NCI-H510A treated with DMSO at 0.1 percent for 48 hours (cell line): Measurements from ENCODE around the gene FSTL4.
A peak's percentile ranks its signal among the peaks of the same experiment; 100 is the strongest.

Experiments used
- DNase-seq: peaks from one replicate; lab custom pipeline; 2025; lab: John Stamatoyannopoulos, UW

Gene FSTL4

GRCh38 chr5:133610489-133611356 is 1.6 kb downstream of the FSTL4 start:
- peak; percentile 45 for DNase-seq

- no peak for DNase-seq
Observed at GRCh38 chr5:133607451-133607850, 4.9 kb downstream of the FSTL4 start.

- no peak for DNase-seq
Observed at GRCh38 chr5:133606835-133607234, 5.5 kb downstream of the FSTL4 start.

DNA sequence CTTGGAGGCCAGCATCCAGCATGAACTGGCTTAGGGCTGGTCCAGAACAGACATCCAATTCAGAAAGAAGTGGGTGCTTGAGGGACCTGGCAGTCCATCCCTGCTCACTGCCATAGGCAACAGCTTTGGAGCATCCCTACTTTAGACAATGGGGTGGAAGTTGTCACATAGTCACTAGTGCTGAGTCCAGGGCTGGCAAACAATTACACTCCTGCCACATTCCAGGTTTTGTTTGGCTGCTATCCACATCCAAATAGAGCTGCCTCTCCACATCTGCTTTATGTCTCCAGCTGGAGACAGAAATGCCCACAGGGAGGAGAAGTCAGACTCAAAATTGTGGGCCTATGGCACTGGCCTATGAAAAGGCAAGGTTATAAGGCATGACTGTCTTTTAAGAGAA is 7.0 kb downstream of the FSTL4 start:
- no peak for DNase-seq

DNA sequence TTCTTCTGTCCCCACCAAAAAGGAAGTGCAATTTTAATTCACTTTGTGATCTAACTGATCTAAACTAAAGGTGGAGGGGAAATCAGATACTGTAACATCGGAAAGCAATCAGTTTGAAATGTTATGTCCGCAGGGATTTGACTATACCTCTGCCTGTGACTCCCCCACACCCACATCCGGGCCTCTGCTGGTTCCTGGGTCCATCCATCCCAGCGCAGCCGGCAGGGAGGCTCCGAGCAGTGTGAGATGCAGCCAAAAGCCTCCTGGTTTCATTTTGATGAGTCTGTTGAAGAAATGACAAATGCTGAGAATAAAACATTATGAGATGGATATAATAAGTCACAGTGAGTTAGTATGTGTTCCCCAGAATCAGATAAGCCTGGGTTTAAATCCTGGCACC is 8.6 kb downstream of the FSTL4 start:
- no peak for DNase-seq

GRCh38 chr5:133602835-133603380 is 9.4 kb downstream of the FSTL4 start:
- DNase-seq: no peak

DNA sequence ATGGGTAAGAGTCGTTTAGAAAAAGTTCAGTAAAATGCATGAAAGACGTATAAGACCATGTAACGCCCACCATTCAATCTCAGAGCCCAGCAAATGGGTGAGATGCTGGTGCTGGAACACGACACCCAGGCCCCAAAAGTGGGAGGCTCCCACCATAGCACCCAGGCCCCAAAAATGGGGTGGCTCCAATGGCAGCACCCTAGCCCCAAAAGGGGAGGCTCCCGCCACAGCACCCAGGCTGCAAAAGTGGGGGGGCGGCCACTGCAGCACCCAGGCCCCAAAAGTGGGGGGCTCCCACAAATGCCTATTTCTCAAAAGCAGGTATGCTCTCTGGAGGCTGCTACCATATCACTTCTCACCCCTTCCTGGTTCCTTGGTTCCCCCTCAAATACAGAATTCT is 12.7 kb downstream of the FSTL4 start:
- DNase-seq: no peak

GRCh38 chr5:133599044-133599443 is 13.3 kb downstream of the FSTL4 start:
- DNase-seq: no peak

- no peak for DNase-seq
Observed at GRCh38 chr5:133596049-133596448, 16.3 kb downstream of the FSTL4 start.

- DNase-seq: no peak
Observed at GRCh38 chr5:133595465-133595864, 16.9 kb downstream of the FSTL4 start.

GRCh38 chr5:133589286-133589685 is 23.1 kb downstream of the FSTL4 start:
- no peak for DNase-seq

GRCh38 chr5:133582971-133583370 is 29.4 kb downstream of the FSTL4 start:
- DNase-seq: no peak

DNA sequence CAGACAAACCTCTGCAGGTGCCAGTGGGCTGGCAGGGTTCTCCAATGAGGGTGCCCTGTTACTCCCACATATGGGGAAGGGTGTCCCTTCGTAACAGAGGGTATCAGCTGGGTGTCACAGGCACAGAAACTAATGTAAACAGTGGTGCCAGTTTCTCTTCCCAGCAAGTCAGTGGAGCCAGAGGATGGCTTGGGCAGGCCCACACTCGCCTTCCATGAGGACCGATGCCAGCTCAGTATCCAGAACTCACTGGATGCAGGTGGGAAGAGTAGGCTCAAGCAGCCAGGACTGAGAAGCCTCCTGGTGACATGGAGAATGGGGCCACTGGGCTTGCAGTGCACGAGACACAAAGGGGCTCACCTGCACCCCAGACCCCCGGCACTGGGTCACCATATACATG is 30.4 kb downstream of the FSTL4 start:
- DNase-seq: no peak

DNA sequence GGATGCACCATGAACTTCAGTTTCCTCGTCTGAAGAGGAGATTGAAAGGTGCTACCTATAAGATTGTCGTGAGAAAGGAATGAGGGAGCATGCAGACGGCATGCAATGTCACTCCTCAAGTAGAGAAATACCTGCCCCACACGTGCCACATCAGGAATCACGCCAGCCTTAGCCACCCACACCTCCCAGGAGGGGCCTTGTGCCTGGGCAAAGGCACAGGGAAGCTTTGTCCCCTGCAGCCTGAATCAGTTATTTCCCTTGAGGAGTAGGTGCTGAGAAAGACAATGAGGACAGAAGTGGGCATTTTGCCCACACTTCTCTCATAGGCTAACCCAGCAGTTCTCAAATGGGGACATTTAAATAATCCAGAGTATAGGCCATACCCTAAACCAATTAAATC is 31.0 kb downstream of the FSTL4 start:
- DNase-seq: no peak

DNA sequence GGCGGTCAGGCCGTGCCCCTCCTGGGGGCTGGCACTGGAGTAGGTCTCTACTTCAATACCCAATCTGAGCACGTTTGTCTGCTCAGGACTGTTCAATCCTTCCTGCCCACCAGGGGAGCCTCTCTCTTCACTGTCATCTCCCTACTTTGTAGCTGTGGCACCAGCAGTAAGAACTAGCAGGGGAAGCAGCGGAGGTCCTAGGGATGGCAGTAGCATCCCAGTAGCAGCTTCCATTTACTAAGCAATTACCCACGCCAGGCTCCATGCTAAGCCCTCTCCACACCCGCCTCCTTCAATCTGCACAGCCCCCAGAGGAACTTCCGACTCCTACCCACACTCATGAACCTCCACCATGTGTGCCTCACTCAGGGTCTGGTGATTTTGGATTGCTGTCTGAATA is 31.7 kb downstream of the FSTL4 start:
- DNase-seq: no peak

DNA sequence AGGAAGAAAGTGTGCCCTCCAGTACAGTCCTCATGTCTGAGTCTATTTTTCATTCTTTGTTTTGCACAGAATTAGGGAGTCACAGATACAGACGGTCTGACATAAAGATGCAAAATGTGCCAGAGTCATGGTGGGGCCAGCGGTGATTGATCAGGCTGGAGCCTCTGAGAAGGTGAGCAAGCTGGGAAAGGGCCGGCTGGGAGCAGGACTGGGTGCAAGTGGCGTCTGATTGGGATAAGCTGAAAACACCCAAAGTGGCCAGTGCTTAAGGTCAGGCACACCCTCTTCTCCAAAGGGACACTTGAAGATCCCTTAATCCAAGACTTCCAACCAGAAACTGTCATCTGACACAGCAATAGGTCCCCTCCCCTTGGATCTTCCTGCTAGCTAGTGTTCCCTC is 32.6 kb downstream of the FSTL4 start:
- DNase-seq: no peak

DNA sequence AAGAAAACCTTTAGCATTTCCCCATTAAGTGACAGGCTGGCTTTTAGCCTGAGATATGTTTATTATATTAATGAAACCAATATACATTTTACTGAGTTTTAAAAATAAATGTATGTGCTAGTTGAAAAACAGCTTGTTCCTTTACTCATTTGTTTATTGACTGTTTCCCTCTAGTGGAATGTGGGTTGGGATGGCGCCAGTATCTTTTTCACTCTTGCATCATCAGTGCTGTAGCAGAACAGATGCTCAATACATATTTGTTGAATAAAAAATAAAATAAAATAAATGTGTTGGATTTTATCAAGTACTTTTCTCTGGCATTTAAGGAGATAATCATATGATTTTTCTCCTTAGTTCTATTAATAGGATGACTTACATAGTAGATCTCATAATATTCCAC is 43.0 kb downstream of the FSTL4 start:
- no peak for DNase-seq

GRCh38 chr5:133565993-133566392 is 46.3 kb downstream of the FSTL4 start:
- no peak for DNase-seq

DNA sequence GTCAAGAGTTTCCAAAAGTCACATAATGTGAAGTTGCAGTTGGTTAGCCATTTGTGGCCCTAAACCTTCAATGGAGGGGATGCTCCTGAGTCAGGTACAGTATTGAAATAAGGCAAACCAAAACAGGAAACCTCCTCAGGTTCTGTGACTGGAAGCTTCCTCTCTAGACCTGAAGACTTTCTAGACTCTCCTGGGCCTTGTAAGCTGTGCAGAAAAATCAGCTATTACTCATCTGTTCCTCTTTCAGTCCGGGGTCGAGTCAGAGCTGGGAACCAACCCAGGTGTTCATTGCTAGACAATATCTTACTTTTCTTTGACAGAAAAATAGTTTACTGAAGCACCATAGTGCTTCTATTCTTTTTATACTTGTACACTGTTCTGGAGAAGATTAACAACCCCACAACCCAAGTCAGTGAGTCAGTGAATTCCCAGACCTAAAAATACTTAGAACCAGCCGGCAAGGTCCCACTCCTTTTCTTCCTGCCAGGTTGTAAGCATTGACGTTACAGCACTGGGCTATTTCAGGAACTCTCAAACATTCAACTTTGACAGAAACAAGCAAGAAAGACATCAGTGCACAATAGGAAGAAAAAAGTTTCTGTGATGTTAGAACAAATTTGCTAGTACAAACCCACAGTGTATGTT is 47.3 kb downstream of the FSTL4 start:
- DNase-seq: no peak

- no peak for DNase-seq
Observed at GRCh38 chr5:133562554-133562953, 49.8 kb downstream of the FSTL4 start.

- DNase-seq: no peak
Observed at GRCh38 chr5:133559960-133560359, 52.4 kb downstream of the FSTL4 start.

DNA sequence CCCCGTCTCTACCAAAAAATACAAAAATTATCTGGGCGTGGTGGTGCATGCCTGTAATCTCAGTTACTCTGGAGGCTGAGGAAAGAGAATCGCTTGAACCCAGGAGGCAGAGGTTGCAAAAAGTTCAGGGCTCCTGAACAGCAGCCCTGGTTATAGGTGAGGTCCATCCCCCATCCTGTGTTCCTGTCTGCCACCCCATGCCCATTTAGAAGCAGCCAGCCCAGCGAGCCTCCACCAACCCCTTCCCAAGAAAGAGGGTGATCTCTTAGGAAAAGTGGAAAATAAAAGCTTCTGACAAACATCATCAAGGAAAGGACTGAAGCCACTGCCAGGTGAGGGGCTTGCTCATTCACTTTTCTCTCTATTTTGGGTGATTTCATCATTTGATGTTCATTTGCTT is 55.8 kb downstream of the FSTL4 start:
- DNase-seq: no peak

DNA sequence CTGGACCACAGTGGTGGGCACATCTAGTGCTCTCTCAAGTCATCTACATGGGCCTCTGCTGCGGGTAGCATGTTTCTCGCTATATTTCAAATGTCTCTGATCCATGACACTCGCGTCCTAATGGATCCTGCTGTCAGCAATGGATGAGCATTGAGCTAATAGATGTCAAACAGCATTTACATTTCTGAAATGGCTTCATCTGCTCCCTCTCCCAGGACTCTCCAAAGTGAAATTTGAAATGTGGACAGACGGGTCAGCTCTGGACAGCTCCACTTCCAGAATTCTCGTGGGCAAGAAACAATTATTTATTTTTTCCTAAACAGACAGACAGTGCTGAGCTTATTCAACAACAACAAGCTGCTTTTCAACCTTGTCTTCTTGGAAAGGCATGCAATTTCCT is 58.1 kb downstream of the FSTL4 start:
- DNase-seq: no peak
